GM21723 (cell line): ENCODE data around the gene ZNF207.
"Not testable (repeated sequence)": the region's sequence is repeated elsewhere in the genome, so short reads cannot be mapped to it uniquely, and the experiment has no call there.

ENCODE experiments used
- ATAC-seq: cut with Tn5 transposase; IDR thresholded peaks from one replicate; pipeline ENCODE4 v1.9.1; 2021; ENCODE audit warnings: mild to moderate bottlenecking, moderate library complexity; ENCODE audit not compliant: unreplicated experiment

The ZNF207 gene

GRCh38 chr17:32349854-32350665 lies at the start of gene ZNF207:
Gene ZNF207, plus strand, starts transcription at chr17:32350157. Its CDS starts 129 bp downstream, at chr17:32350286.
- peak; percentile 91 for ATAC-seq

- no peak for ATAC-seq
Observed at GRCh38 chr17:32302037-32302436, 47.9 kb upstream of the ZNF207 start.

GRCh38 chr17:32302860-32303649 lies 46.9 kb upstream of the ZNF207 start:
- no peak for ATAC-seq

GRCh38 chr17:32303781-32304288 lies 46.1 kb upstream of the ZNF207 start:
- no peak for ATAC-seq

GRCh38 chr17:32305049-32305448 lies 44.9 kb upstream of the ZNF207 start:
- no peak for ATAC-seq

GRCh38 chr17:32307658-32308057 lies 42.3 kb upstream of the ZNF207 start:
- no peak for ATAC-seq

- ATAC-seq = no peak
Observed at GRCh38 chr17:32311028-32311536, 38.9 kb upstream of the ZNF207 start.

GRCh38 chr17:32314636-32315035 lies 35.3 kb upstream of the ZNF207 start:
- ATAC-seq = no peak

GRCh38 chr17:32315171-32315570 lies 34.8 kb upstream of the ZNF207 start:
- ATAC-seq = no peak

- not testable (repeated sequence) for ATAC-seq
Observed at GRCh38 chr17:32316653-32317052, 33.3 kb upstream of the ZNF207 start.

GRCh38 chr17:32317353-32317752 lies 32.6 kb upstream of the ZNF207 start:
- ATAC-seq = no peak

- ATAC-seq = no peak
Observed at GRCh38 chr17:32318071-32318470, 31.9 kb upstream of the ZNF207 start.

- ATAC-seq = peak; percentile 69
Observed at GRCh38 chr17:32319548-32319905, 30.4 kb upstream of the ZNF207 start.

GRCh38 chr17:32320080-32320479 lies 29.9 kb upstream of the ZNF207 start:
- ATAC-seq = not testable (repeated sequence)

GRCh38 chr17:32320847-32321246 lies 29.1 kb upstream of the ZNF207 start:
- ATAC-seq = no peak

- ATAC-seq = no peak
Observed at GRCh38 chr17:32323046-32323445, 26.9 kb upstream of the ZNF207 start.

- ATAC-seq = no peak
Observed at GRCh38 chr17:32323811-32324491, 26.0 kb upstream of the ZNF207 start.

- ATAC-seq = no peak
Observed at GRCh38 chr17:32327911-32328310, 22.0 kb upstream of the ZNF207 start.

- ATAC-seq = no peak
Observed at GRCh38 chr17:32330147-32330546, 19.8 kb upstream of the ZNF207 start.

- ATAC-seq = no peak
Observed at GRCh38 chr17:32331243-32332040, 18.5 kb upstream of the ZNF207 start.
